Measurements from ENCODE around the gene GH2.
"Not testable (repeated sequence)": the region's sequence is repeated elsewhere in the genome, so short reads cannot be mapped to it uniquely, and the experiment has no call there.

The GH2 gene

DNA sequence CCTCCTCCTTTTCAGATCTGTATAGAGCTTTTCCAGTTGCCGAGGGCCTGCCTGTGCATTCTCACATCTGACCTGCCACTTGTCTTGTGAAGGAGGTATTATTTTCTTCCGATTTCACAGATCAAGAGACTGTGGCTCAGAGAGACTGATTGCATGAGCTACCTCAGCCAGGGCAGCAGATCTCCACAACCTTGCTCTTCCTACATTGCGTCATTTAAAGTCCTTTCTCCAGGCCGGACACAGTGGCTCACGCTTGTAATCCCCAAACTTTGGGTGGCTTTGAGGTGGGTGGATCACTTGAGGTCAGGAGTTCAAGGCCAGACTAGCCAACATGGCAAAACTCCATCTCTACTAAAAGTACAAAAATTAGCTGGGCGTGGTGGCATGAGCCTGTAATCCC, 38.3 kb upstream of the GH2 start:
- H3K27ac ChIP-seq (ENCODE audit: low read depth, low read length, severe bottlenecking); H3K36me3 ChIP-seq (ENCODE audit: control insufficient read depth, insufficient read depth, low read length); H3K9me3 ChIP-seq (ENCODE audit: control insufficient read depth, low read length); H3K4me3 ChIP-seq (ENCODE audit: extremely low read depth, insufficient read depth, low read length, poor library complexity, severe bottlenecking); H3K4me1 ChIP-seq (ENCODE audit: control insufficient read depth, insufficient read depth, low read length, poor library complexity, severe bottlenecking): not testable (repeated sequence)
- WGBS, 2 experiments (ENCODE audit: insufficient coverage in 2 of 2): 92 to 96% methylated on average over 2 to 4 of the region's 6 CpGs

DNA sequence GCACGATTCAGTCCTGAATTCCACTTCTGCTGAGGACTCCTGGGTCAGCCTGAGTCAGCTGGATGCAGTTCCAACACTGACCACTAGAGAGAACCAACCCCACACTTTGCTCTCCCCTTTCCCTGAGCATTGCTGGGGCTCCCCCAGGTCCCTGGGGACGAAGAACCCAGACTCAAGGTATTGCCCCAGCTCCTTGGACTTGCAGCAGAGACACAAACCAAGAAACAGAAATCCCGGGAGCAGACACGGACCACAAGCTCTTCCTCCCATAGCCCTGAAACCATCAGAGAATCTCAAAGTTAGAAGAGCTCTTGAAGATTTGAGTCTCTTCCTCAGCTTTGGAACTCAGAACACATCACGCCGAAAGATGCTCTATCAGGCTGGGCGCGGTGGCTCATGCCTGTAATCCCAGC, 37.6 kb upstream of the GH2 start:
- no peaks in the 10 kb centered on the region for H3K4me1 ChIP-seq (ENCODE audit: control insufficient read depth, insufficient read depth, low read length, poor library complexity, severe bottlenecking)
- 60 to 62% methylated on average over 7 of the region's 8 CpGs for WGBS, 2 experiments (ENCODE audit: insufficient coverage in 2 of 2)

DNA sequence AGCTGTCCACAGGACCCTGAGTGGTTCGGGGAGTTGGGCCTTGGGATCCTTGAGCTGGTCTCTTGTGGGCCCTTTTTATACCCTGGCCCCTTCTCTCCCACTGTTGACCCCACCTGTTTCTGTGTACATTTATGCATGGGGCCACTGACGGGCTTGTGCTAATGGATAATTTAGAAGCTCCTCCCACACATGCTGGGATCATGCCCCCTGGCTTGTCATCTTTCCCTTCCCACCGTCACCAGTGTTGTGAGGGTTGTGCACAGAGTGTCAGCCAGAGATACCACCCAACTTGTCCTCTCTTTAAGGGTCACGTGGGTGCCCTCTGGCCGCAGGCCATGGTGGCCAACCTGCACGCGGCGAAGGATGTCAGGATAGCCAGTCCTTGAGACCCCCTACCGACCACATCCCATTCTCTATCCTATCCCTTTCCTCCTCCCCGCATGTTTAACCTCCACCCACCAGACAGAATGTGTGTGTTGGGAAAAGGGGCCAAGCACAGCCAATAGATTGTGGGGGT, 37.1 kb upstream of the GH2 start, which contains the start of gene GH1:
TSS of gene GH1 (minus strand) at position 51 of the 517 bp plus-strand sequence. CDS start 63 bp downstream, outside the sequence.
- not testable (repeated sequence) for H3K27ac ChIP-seq (ENCODE audit: low read depth, low read length, severe bottlenecking); H3K36me3 ChIP-seq (ENCODE audit: control insufficient read depth, insufficient read depth, low read length); H3K4me3 ChIP-seq (ENCODE audit: extremely low read depth, insufficient read depth, low read length, poor library complexity, severe bottlenecking); H3K4me1 ChIP-seq (ENCODE audit: control insufficient read depth, insufficient read depth, low read length, poor library complexity, severe bottlenecking); H3K9me3 ChIP-seq (ENCODE audit: control insufficient read depth, low read length)
- 59 to 75% methylated on average over 2 to 6 of the region's 10 CpGs for WGBS, 2 experiments (ENCODE audit: insufficient coverage in 2 of 2)

More for the DNA sequence above, 37.6 kb upstream of the GH2 start:
- no peaks in the 10 kb centered on the region for H3K36me3 ChIP-seq (ENCODE audit: control insufficient read depth, insufficient read depth, low read length)
- H3K27ac ChIP-seq (ENCODE audit: low read depth, low read length, severe bottlenecking): no peak overlapping the region
- H3K4me3 ChIP-seq (ENCODE audit: extremely low read depth, insufficient read depth, low read length, poor library complexity, severe bottlenecking): no peak overlapping the region
- no peaks in the 10 kb centered on the region for H3K9me3 ChIP-seq (ENCODE audit: control insufficient read depth, low read length)

DNA sequence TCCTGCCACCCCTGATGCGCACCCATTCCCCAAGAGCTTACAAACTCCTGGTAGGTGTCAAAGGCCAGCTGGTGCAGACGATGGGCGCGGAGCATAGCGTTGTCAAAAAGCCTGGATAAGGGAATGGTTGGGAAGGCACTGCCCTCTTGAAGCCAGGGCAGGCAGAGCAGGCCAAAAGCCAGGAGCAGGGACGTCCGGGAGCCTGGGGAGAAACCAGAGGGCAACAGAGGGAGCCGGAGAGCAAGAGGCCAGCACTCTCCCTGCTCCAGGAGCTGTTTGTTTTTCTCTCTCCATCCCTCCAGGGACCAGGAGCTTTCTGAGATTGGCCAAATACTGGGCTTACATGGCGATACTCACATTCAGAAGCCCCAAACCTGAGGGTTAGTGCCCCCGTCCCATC, 36.6 kb upstream of the GH2 start:
- Histone ChIP-seq H3K9me3 (ENCODE audit: control insufficient read depth, low read length) (no peaks in the 10 kb centered on the region), H3K27ac (ENCODE audit: low read depth, low read length, severe bottlenecking) (no peak overlapping the region), H3K4me3 (ENCODE audit: extremely low read depth, insufficient read depth, low read length, poor library complexity, severe bottlenecking) (no peak overlapping the region), H3K36me3 (ENCODE audit: control insufficient read depth, insufficient read depth, low read length) (no peaks in the 10 kb centered on the region), H3K4me1 (ENCODE audit: control insufficient read depth, insufficient read depth, low read length, poor library complexity, severe bottlenecking) (no peaks in the 10 kb centered on the region)
- WGBS, 2 experiments (ENCODE audit: insufficient coverage in 2 of 2): 44 to 46% methylated on average over 5 to 6 of the region's 10 CpGs

DNA sequence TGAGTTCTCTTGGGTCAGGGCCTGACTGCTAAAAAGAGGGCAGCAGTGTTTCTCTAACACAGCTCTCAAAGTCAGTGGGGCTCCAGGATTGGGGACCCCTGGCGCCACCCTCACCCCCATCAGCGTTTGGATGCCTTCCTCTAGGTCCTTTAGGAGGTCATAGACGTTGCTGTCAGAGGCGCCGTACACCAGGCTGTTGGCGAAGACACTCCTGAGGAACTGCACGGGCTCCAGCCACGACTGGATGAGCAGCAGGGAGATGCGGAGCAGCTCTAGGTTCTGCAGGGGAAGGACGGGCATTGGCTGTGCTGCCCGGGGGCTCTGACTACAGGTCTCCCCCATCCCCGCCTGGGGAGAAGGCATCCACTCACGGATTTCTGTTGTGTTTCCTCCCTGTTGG, 35.9 kb upstream of the GH2 start:
- H3K4me3 ChIP-seq (ENCODE audit: extremely low read depth, insufficient read depth, low read length, poor library complexity, severe bottlenecking): no peak overlapping the region
- WGBS, 2 experiments (ENCODE audit: insufficient coverage in 2 of 2): 79 to 84% methylated on average over 11 to 13 of the region's 13 CpGs
- no peaks in the 10 kb centered on the region for H3K36me3 ChIP-seq (ENCODE audit: control insufficient read depth, insufficient read depth, low read length)
- no peaks in the 10 kb centered on the region for H3K9me3 ChIP-seq (ENCODE audit: control insufficient read depth, low read length)
- no peaks in the 10 kb centered on the region for H3K4me1 ChIP-seq (ENCODE audit: control insufficient read depth, insufficient read depth, low read length, poor library complexity, severe bottlenecking)
- H3K27ac ChIP-seq (ENCODE audit: low read depth, low read length, severe bottlenecking): no peak overlapping the region

DNA sequence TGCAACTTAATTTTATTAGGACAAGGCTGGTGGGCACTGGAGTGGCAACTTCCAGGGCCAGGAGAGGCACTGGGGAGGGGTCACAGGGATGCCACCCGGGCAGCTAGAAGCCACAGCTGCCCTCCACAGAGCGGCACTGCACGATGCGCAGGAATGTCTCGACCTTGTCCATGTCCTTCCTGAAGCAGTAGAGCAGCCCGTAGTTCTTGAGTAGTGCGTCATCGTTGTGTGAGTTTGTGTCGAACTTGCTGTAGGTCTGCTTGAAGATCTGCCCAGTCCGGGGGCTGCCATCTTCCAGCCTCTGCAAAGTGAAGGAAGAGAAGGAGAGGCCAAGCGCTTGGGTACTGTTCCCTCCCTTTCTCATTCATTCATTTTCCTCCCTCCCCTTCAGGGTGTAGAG, 35.5 kb upstream of the GH2 start:
- H3K36me3 ChIP-seq (ENCODE audit: control insufficient read depth, insufficient read depth, low read length); H3K4me1 ChIP-seq (ENCODE audit: control insufficient read depth, insufficient read depth, low read length, poor library complexity, severe bottlenecking); H3K9me3 ChIP-seq (ENCODE audit: control insufficient read depth, low read length); H3K27ac ChIP-seq (ENCODE audit: low read depth, low read length, severe bottlenecking); H3K4me3 ChIP-seq (ENCODE audit: extremely low read depth, insufficient read depth, low read length, poor library complexity, severe bottlenecking): not testable (repeated sequence)
- 93% methylated on average over 5 of the region's 11 CpGs; no CpG with 5 or more reads in 1 of the 2 experiments for WGBS, 2 experiments (ENCODE audit: insufficient coverage in 2 of 2)

DNA sequence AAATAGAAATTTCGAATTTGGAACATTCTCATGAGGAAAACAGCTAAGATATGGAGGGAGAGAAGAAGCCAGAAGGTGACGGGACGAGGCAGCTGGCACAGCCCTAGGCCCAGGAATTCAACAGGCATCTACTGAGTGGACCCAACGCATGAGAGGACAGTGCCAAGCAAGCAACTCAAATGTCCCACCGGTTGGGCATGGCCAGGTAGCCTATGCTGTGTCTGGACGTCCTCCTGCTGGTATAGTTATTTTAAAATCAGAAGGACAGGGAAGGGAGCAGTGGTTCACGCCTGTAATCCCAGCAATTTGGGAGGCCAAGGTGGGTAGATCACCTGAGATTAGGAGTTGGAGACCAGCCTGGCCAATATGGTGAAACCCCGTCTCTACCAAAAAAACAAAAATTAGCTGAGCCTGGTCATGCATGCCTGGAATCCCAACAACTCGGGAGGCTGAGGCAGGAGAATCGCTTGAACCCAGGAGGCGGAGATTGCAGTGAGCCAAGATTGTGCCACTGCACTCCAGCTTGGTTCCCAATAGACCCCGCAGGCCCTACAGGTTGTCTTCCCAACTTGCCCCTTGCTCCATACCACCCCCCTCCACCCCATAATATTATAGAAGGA, 34.9 kb upstream of the GH2 start:
- 87 to 89% methylated on average over 11 to 12 of the region's 12 CpGs for WGBS, 2 experiments (ENCODE audit: insufficient coverage in 2 of 2)
- no peak overlapping the region for H3K4me3 ChIP-seq (ENCODE audit: extremely low read depth, insufficient read depth, low read length, poor library complexity, severe bottlenecking)
- H3K27ac ChIP-seq (ENCODE audit: low read depth, low read length, severe bottlenecking): no peak overlapping the region
- no peaks in the 10 kb centered on the region for H3K9me3 ChIP-seq (ENCODE audit: control insufficient read depth, low read length)
- no peaks in the 10 kb centered on the region for H3K36me3 ChIP-seq (ENCODE audit: control insufficient read depth, insufficient read depth, low read length)
- no peaks in the 10 kb centered on the region for H3K4me1 ChIP-seq (ENCODE audit: control insufficient read depth, insufficient read depth, low read length, poor library complexity, severe bottlenecking)

DNA sequence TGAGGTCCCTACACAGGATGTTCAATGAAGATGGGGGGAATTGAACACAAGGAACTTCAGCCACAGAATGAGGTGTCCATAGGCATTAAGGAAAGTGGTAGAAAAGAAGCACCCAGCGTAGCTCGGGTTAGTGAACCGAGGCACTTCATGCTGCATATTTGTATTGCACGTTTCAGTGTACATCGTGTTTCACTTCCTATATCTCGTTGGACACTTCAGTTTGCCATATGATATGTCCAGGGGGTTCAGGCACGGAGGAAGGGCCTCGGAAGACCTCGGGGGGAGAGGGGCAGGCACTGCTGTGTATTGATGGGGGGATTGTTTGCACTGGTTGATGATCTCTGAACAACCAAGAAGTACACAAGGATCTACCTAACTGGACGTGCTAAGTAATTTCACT, 34.0 kb upstream of the GH2 start:
- WGBS, 2 experiments (ENCODE audit: insufficient coverage in 2 of 2): 95 to 97% methylated on average over 7 to 9 of the region's 10 CpGs
- H3K9me3 ChIP-seq (ENCODE audit: control insufficient read depth, low read length); H3K36me3 ChIP-seq (ENCODE audit: control insufficient read depth, insufficient read depth, low read length); H3K4me1 ChIP-seq (ENCODE audit: control insufficient read depth, insufficient read depth, low read length, poor library complexity, severe bottlenecking); H3K4me3 ChIP-seq (ENCODE audit: extremely low read depth, insufficient read depth, low read length, poor library complexity, severe bottlenecking); H3K27ac ChIP-seq (ENCODE audit: low read depth, low read length, severe bottlenecking): not testable (repeated sequence)

DNA sequence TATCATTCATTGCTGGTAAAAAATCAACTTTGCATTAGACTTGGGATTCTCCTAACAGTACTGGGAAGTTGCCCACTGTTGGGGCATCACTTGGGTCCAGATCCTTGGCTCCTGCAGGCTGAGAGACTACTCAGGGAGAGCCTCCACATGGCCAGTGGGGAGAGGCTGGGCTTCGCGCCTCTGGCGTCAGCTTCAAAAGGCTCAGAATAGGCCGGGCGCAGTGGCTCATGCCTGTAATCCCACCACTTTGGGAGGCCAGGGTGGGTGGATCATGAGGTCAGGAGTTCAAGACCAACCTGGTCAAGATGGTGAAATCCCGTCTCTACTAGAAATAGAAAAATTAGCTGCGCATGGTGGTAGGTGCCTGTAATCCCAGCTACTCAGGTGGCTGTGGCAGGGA, 32.7 kb upstream of the GH2 start:
- no peaks in the 10 kb centered on the region for H3K9me3 ChIP-seq (ENCODE audit: control insufficient read depth, low read length)
- no peak overlapping the region for H3K4me3 ChIP-seq (ENCODE audit: extremely low read depth, insufficient read depth, low read length, poor library complexity, severe bottlenecking)
- H3K36me3 ChIP-seq (ENCODE audit: control insufficient read depth, insufficient read depth, low read length): no peaks in the 10 kb centered on the region
- WGBS, 2 experiments (ENCODE audit: insufficient coverage in 2 of 2): 95 to 97% methylated on average over 7 of the region's 7 CpGs
- H3K27ac ChIP-seq (ENCODE audit: low read depth, low read length, severe bottlenecking): no peak overlapping the region
- H3K4me1 ChIP-seq (ENCODE audit: control insufficient read depth, insufficient read depth, low read length, poor library complexity, severe bottlenecking): no peaks in the 10 kb centered on the region

DNA sequence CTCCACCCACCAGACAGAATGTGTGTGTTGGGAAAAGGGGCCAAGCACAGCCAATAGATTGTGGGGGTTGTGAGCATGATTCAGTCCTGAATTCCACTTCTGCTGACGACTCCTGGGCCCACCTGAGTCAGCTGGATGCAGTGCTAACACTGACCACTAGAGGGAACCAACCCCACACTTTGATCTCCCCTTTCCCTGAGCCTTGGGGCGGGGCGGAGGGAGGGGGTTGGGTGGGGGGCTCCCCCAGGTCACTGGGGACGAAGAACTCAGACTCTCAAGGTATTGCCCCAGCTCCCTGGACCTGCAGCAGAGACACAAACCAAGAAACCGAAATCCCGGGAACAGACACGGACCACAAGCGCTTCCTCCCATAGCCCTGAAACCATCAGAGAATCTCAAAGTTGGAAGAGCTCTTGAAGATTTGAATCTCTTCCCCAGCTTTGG, 29.9 kb upstream of the GH2 start:
- Histone ChIP-seq H3K36me3 (ENCODE audit: control insufficient read depth, insufficient read depth, low read length) (no peaks in the 10 kb centered on the region), H3K27ac (ENCODE audit: low read depth, low read length, severe bottlenecking) (no peak overlapping the region), H3K4me1 (ENCODE audit: control insufficient read depth, insufficient read depth, low read length, poor library complexity, severe bottlenecking) (no peaks in the 10 kb centered on the region), H3K4me3 (ENCODE audit: extremely low read depth, insufficient read depth, low read length, poor library complexity, severe bottlenecking) (no peak overlapping the region), H3K9me3 (ENCODE audit: control insufficient read depth, low read length) (no peaks in the 10 kb centered on the region)
- 72 to 84% methylated on average over 4 to 5 of the region's 8 CpGs for WGBS, 2 experiments (ENCODE audit: insufficient coverage in 2 of 2)

DNA sequence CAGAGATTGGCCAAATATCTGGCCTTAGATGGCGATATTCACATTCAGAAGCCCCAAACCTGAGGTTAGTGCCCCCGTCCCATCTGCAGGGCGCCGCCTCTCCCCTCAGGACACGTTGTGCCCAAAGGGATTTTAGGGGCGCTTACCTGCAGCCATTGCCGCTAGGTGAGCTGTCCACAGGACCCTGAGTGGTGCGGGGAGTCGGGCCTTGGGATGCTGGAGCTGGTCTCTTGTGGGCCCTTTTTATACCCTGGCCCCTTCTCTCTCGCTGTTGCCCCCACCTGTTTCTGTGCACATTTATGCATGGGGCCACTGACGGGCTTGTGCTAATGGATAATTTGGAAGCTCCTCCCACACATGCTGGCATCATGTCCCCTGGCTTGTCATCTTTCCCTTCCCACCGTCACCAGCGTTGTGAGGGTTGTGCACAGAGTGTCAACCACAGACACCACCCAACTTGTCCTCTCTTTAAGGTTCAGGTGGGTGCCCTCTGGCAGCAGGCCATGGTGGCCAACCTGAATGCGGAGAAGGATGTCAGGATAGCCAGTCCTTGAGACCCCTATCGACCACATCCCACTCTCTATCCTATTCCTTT, 29.4 kb upstream of the GH2 start, which contains the start of gene CSHL1:
TSS of gene CSHL1 (minus strand) at position 218 of the 595 bp plus-strand sequence. CDS start at position 156, 62 bp downstream.
- no peak within 1 kb of the TSS for H3K27ac ChIP-seq (ENCODE audit: low read depth, low read length, severe bottlenecking)
- no peaks in the 10 kb centered on the region for H3K36me3 ChIP-seq (ENCODE audit: control insufficient read depth, insufficient read depth, low read length)
- no peaks in the 10 kb centered on the region for H3K4me1 ChIP-seq (ENCODE audit: control insufficient read depth, insufficient read depth, low read length, poor library complexity, severe bottlenecking)
- H3K9me3 ChIP-seq (ENCODE audit: control insufficient read depth, low read length): no peaks in the 10 kb centered on the region
- 81 to 91% methylated on average over 10 to 11 of the region's 15 CpGs for WGBS, 2 experiments (ENCODE audit: insufficient coverage in 2 of 2)
- no peak within 1 kb of the TSS for H3K4me3 ChIP-seq (ENCODE audit: extremely low read depth, insufficient read depth, low read length, poor library complexity, severe bottlenecking)

All from mesodermal cell (in vitro differentiated cells).